GM12801 (cell line): ENCODE results near the gene DOK1.

ENCODE experiments used
- CTCF ChIP-seq: IDR thresholded peaks from one replicate; pipeline ENCODE4 v1.5.1; 2011; ENCODE audit warnings: control low read depth; ENCODE audit not compliant: insufficient read length; ENCODE audit errors: extremely low read depth

Gene DOK1

GRCh38 chr2:74572178-74572925 lies 17.8 kb downstream of the DOK1 start:
- TF ChIP-seq CTCF, result no peak

GRCh38 chr2:74573747-74574562 lies 19.4 kb downstream of the DOK1 start:
- TF ChIP-seq CTCF, result no peak

GRCh38 chr2:74575320-74575719 lies 20.8 kb downstream of the DOK1 start:
- no peak for TF ChIP-seq CTCF

GRCh38 chr2:74576211-74576862 lies 21.8 kb downstream of the DOK1 start:
- no peak for TF ChIP-seq CTCF

- TF ChIP-seq CTCF, result no peak
Observed at GRCh38 chr2:74576863-74577229, 22.3 kb downstream of the DOK1 start.

- TF ChIP-seq CTCF, result no peak
Observed at GRCh38 chr2:74577448-74577847, 22.9 kb downstream of the DOK1 start.

- TF ChIP-seq CTCF, result no peak
Observed at GRCh38 chr2:74578408-74578807, 23.9 kb downstream of the DOK1 start.
